SIG-M5 treated with dmso at 0.1 percent for 504 hours (cell line): Measurements from ENCODE around the gene RIPOR3.
A peak's percentile ranks its signal among the peaks of the same experiment; 100 is the strongest.
"Not testable (repeated sequence)": the region's sequence is repeated elsewhere in the genome, so short reads cannot be mapped to it uniquely, and the experiment has no call there.

ENCODE experiments used
- DNase-seq: peaks from one replicate; lab custom pipeline; 2025; ENCODE audit not compliant: unreplicated experiment; lab: John Stamatoyannopoulos, UW

The RIPOR3 gene

GRCh38 chr20:50682065-50682464 lies 9.3 kb downstream of the RIPOR3 start:
- no peak for DNase-seq

DNA sequence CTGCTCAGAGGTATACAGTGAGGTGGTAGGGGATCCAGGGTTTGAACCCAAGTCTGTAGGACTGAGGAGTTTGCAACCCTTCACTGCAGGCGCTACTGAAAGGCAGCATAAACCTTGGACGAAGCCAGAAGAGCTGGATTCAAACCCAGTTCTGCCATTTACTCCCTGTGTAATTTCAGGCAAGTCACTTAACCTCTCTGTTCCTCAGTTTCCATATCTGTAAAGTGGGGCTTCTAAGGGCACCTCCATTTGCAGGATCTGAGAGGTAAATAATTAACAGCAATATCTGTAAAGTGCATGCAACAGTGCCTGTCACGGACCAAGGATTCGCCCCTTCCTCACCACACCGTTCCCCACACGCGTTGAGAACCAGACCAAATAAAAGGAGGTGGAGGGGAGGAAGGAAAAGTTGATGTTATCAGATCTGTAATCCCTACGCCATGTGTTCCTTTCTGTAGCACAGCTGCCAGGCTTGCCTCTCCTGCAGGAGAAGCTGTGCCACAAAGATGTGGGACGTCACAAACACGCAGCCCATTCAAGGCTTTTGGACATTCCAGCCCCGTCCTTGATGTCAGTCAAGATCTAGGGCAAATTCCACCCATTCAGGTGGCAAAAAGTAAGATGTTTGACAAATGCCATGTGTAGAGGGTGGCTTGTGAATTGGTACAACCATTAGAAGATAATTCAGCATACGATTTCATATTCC lies 9.8 kb downstream of the RIPOR3 start:
- DNase-seq: no peak

GRCh38 chr20:50680105-50680960 lies 11.0 kb downstream of the RIPOR3 start:
- no peak for DNase-seq

GRCh38 chr20:50679753-50680104 lies 11.6 kb downstream of the RIPOR3 start:
- DNase-seq: peak; percentile 55

DNA sequence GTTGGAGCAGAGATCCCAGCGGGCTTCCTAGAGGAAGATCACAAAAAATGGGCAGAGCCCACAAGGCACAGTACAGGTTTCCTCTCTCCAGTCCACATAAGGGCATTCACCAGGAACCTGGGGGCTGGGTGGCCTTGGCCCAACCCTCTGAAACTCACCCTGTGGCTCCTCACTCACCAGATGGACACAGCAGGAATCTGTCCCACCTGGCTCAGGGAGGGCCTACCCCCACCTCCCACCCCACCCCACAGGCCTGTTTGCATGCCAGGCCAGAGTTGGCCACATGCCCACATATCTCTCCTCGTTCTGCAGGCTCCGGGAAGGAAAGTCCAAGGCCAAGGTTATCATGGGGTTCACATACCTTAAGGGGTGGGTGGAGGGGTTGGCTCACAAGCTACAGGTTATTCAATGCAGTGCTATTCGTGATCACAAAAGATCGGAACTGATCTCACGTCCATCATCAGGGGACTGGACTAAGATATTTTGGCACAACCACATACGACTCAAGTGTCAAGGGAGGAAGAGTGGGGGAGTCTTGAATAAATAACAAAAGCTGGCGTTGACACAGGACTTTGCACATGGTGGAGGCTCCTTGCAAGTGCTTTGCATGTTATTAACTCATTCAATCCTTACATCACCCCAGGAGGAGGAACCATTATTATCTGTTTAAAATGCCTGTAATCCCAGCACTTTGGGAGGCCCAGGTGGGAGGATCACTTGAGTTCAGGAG lies 13.0 kb downstream of the RIPOR3 start:
- DNase-seq: peak; percentile 83

- no peak for DNase-seq
These were observed 14.5 kb downstream of the RIPOR3 start for GRCh38 chr20:50676858-50677257.

DNA sequence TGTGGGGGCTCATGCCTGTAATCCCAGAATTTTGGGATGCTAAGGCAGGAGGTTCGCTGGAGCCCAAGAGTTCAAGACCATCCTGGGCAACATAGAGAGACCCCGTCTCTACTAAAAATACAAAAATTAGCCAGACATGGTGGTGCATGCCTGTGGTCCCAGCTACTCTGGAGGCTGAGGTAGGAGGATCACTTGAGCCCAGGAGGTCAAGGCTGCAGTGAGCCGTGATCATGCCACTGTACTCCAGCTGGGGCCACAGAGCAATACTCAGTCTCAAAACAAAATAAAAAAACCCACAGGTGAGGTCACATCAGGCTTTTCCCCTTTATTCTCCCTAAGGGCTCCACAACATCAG lies 15.0 kb downstream of the RIPOR3 start:
- not testable (repeated sequence) for DNase-seq

- DNase-seq: peak; percentile 67
These were observed 15.5 kb downstream of the RIPOR3 start for GRCh38 chr20:50675671-50676376.

DNA sequence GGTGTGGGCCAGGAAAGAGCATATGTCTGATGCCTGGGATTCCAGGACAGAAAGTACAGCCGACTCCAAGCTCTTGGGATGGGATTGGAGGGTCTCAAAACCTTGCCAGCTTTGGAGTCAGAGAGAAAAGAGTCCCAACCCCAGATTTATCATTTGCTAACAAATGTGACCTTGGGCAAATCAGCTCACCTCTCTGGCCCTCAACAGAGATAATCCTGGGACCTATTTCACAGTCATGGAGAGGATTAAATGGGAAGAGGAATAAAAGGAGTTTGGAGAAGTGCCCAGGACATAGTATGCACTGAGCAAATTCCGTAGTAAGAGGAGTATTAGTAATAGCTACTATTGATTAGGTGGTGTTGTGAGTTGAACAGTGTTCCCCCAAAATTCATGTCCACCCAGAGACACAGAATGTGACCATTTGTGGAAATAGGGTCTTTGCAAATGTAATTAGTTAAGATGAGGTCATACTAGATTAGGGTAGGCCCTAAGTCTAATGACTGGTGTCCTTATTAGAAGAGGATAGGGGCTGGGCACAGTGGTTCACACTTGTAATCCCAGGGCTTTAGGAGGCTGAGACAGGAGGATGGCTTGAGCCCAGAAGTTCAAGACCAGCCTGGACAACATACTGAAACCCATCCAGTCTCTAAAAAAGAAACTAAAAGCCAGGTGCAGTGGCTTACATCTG lies 17.1 kb downstream of the RIPOR3 start:
- no peak for DNase-seq

GRCh38 chr20:50673466-50674137 lies 17.7 kb downstream of the RIPOR3 start:
- DNase-seq: no peak

DNA sequence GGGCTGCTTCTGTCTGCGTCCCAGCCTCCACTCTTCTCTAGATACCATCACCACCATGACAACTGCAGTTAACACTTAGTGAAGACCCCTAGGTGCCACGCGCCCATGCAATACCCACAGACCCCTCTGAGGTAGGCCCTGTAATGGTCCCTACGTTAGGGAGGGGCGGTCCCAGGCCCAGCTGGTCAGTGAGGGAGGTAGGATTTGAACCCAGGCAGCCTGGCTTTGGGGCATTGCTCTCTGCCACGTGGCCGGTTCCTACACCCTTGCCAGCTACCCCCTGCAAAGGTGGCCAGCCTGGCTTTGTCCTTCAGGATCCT lies 18.2 kb downstream of the RIPOR3 start:
- DNase-seq: no peak

GRCh38 chr20:50672400-50673145 lies 18.8 kb downstream of the RIPOR3 start:
- no peak for DNase-seq

GRCh38 chr20:50671626-50672025 lies 19.7 kb downstream of the RIPOR3 start:
- no peak for DNase-seq

DNA sequence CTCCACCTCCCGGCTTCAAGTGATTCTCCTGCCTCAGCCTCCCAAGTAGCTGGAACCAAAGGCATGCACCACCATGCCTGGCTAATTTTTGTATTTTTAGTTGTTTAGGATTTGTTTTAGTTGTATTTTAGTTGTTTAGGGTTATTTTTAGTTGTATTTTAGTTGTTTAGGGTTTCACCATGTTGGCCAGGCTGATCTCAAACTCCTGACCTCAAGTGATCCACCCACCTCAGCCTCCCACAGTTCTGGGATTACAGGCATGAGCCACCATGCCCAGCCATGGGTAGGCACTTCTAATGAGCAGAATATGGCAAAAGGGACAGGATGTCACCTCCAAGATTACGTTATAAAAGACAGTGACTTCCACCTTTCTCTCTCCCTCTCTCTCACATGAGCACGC lies 20.3 kb downstream of the RIPOR3 start:
- DNase-seq: not testable (repeated sequence)

DNA sequence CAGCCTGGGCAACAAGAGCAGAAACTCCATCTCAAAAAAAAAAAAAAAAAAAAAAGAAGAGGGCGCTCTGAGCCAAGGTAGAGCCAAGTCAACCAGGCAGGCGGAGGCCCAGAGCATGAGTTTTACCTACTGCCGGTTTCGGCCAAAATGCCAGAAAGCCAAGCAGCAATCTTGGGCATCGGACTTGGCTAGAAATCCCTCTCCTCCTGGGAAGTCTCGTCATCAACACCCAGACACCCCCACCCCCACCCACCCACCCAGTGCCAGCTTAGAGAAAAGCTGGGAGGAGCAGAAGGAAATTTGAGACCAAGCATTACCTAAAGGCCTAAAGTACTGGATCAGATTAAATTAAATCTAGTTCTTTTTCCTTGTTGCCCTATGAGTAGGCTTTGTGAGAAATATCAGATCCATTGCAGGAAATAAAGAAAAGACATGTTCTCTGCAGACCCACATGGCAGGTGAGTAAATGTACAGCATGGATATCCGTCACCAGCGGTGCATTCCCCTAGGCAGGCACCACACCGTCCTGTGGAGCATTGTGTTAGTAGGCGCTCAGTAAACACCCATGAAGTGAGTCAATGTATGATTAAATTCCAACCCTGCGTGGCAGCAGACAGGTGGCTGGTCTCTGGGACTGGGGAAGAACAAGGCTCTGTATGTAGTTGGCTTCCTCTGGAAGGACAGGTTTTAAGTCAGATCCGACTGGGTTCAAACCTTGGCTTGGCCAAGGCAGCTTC lies 21.0 kb downstream of the RIPOR3 start:
- DNase-seq: peak; percentile 100

- no peak for DNase-seq
These were observed 22.5 kb downstream of the RIPOR3 start for GRCh38 chr20:50668798-50669197.

DNA sequence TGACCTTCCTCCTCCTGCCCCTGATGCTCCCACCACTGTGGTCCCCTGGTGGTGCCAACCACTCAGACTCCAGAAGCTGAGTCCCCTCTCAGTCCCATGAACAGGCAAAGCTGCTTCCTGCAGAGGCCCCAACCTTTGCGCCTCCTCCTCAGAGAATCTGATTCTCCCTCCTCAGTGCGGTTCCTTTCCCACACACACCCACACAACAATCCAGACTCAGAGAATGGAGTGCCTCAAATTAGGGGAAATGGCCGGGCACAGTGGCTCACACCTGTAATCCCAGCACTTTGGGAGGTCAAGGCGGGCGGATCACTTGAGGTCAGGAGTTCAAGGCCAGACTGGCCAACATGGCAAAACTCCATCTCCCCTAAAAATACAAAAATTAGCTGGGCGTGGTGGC lies 23.0 kb downstream of the RIPOR3 start:
- DNase-seq: no peak

- DNase-seq: no peak
These were observed 24.5 kb downstream of the RIPOR3 start for GRCh38 chr20:50666709-50667298.

GRCh38 chr20:50664254-50664653 lies 27.1 kb downstream of the RIPOR3 start:
- no peak for DNase-seq
